Breast epithelium (tissue), 3 donors: Measurements from ENCODE around the gene TRAPPC1.

Experiments used
- POLR2A ChIP-seq: fragments of 450-650 bp; IDR thresholded peaks from one replicate; pipeline ENCODE4 v1.6.1; 2016; ENCODE audit warnings: antibody characterized with exemption, mild to moderate bottlenecking, moderate library complexity
- POLR2AphosphoS5 ChIP-seq, 3 donors: sonication (generic); formaldehyde crosslinking; IDR thresholded peaks; one replicate each; pipeline ENCODE4 v1.6.1; 2017; ENCODE audit warnings: antibody characterized with exemption in 3 of 3
- TF ChIP-seq, protein P1 (sequence below), 3 donors: fragments of 450-650 bp; IDR thresholded peaks; one replicate each; pipeline ENCODE4 v1.5.1; 2016 to 2017; ENCODE audit warnings: antibody characterized with exemption in 3 of 3, mild to moderate bottlenecking in 3 of 3, moderate library complexity in 3 of 3

- TF ChIP-seq, protein P1, sequence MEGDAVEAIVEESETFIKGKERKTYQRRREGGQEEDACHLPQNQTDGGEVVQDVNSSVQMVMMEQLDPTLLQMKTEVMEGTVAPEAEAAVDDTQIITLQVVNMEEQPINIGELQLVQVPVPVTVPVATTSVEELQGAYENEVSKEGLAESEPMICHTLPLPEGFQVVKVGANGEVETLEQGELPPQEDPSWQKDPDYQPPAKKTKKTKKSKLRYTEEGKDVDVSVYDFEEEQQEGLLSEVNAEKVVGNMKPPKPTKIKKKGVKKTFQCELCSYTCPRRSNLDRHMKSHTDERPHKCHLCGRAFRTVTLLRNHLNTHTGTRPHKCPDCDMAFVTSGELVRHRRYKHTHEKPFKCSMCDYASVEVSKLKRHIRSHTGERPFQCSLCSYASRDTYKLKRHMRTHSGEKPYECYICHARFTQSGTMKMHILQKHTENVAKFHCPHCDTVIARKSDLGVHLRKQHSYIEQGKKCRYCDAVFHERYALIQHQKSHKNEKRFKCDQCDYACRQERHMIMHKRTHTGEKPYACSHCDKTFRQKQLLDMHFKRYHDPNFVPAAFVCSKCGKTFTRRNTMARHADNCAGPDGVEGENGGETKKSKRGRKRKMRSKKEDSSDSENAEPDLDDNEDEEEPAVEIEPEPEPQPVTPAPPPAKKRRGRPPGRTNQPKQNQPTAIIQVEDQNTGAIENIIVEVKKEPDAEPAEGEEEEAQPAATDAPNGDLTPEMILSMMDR (IDR thresholded peaks at IDR 0.05), result no peak
- no peak for TF ChIP-seq POLR2A
- TF ChIP-seq POLR2AphosphoS5 (IDR thresholded peaks at IDR 0.05), result no peak
Measured at GRCh38 chr17:7911116-7911515, 20.6 kb downstream of the TRAPPC1 start.
